GM19452 (cell line): ENCODE results near the gene GRK5.

ENCODE experiments used
- ATAC-seq: cut with Tn5 transposase; IDR thresholded peaks from one replicate; pipeline ENCODE4 v1.9.1; 2021; ENCODE audit not compliant: unreplicated experiment

Gene GRK5

DNA sequence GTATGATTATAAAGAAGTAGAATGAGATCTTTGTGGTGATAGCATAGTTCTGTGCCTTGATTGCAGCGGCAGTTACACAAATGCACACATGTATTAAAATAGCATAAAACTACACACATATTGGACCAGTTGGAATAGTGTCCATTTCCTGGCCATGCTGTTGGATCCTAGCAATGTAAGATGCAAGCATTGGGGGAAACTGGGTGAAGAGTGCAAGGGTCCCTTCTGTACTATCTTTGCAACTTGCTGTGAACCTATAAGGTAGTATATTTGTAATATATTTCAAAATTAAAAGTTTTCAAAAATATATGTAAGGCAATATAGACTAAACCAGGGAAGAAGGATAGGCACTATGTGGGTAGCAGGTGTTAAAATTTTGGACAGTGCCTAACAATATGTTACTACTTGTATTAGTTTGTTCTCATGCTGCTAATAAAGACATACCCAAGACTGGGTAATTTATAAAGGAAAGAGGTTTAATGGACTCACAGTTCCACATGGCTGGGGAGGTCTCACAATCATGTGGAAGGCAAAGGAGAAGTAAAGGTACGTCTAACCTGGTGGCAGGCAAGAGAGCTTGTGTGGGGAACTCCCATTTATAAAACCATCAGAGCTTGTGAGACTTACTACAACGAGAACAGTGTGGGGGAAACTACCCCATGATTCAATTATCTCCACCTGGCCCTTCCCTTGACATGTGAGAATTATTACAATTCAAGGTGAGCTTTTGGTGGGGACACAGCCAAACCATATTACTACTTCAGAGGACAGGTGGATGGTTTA lies 263.7 kb downstream of the GRK5 start:
- ATAC-seq = no peak

DNA sequence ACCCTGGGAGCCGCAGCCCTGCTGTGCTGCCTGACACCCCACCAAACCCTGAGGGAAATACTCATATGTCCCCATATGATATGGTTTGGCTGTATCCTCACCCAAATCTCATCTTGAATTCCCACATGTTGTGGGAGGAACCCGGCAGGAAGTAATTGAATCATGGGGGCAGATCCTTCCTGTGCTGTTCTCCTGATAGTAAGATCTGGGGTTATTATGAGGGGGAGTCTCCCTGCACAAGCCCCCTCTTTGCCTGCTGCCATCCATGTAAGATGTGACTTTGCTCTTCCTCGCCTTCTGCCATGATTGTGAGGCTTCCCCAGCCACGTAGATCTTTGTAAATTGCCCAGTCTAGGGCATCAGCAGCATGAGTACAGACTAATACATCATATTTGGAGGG lies 266.4 kb downstream of the GRK5 start:
- no peak for ATAC-seq

DNA sequence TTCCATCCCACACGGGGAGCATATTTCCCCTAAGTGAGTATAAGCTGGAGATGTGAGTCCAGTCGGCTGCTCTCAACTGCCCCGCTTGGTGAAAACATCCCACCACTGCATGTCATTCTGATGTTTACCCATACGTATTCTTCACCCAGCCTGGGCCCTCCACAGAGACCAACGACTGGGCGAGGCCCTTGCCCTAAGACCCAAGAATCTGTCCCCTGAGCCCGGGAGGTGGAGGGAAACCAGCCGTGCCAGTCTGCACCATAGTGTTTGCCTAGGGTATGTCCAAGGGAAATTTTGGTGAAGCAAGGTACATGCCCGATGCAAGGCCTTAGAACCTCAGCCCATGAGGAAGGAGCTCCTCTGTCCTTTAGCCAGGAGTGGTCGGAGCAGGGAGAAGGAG lies 267.2 kb downstream of the GRK5 start:
- ATAC-seq = no peak

DNA sequence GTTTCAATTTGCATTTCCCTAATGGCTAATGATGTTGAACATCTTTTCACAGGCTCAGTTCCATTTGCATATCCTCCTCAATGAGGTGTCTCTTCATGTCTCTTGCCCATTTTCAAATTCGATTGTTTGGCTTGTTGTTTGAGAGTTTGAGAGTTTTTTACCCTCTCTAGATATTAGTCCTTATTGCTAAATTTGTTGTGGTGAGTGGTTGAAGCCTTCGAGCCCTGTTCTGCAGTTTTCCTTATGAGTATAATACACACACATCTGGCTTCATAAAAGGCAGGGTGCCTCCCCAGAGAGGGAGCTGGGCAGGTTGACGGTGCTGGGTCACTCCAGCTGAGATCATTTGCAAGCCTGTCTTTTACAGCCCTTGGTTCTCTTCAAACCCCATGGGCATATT lies 270.1 kb downstream of the GRK5 start:
- peak; percentile 43 for ATAC-seq

DNA sequence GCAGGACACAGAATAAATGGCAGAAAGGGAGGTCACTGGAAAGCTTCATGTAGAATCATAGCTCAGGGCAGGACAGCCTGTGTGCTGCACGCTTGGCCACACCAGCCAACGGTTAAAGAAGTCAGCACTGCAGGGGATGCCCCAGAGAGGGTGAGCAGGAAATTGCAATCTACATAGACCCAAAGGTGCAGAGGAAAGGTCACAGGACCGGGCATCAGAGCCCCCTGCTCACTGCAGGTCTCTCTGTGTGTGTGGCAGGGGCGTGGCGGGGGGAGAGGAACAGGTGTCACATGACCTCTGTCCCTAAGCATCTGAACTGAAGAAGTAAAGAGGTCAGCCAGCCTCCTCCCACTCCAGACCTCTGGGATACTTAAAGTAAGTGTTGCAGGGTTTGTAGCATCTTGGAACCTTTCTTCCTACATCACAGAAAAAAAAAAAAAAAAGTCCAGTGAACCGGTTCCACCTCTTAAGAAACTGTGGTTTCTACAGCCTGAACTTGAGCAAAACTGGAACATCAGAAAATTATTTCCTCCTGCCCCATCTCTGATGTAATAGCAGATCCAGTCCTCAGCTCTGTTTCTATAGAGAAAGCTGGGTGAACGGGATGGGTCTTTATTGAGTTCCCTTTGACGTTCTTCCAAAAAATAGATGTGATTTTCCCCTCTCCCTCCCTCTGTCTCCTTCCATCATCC lies 270.9 kb downstream of the GRK5 start:
- ATAC-seq = peak; percentile 95

DNA sequence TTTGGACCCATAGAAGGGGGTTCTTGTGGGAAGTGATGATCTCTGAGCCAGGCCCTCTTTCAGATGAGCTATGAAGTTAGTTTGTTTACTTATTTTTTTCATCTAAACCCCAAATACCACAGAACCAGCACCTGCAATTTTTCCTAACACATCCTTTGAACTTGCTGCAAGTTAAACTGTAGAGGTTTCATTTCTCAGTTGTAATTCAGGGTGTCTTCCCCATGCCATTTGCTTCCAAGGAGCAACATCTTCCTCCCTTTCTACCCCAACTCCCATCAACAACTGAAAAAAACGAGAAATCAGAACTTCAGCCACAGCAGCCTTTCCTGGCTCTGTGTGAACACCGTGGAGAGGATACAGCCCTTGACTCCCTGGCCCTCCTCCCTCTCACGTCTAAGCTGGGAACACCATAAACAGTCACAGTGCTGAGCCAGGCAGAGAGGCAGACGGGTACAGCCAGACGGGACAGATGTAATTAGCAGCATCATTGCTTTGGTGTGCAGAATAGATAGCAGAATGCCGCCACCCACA lies 271.5 kb downstream of the GRK5 start:
- ATAC-seq = peak; percentile 4

DNA sequence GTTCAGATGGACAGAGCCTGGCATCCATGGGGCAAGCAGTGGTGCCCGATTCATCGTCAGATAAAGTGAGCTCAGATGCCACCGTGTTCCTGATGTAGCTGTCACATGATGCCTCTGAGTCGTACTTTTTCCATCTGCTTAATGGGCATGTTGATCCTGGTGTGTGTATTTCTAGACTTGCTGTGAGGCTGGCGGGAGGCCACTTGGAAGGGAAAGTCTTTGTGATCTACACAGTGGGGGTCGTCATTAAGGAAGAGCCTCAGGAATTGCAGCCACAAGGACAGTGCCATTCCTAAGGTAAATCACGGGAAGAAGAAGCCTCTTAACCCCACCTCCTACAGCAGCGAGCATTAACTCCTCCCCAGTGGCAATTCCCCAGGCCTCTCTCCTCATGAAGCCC lies 272.2 kb downstream of the GRK5 start:
- ATAC-seq = no peak

DNA sequence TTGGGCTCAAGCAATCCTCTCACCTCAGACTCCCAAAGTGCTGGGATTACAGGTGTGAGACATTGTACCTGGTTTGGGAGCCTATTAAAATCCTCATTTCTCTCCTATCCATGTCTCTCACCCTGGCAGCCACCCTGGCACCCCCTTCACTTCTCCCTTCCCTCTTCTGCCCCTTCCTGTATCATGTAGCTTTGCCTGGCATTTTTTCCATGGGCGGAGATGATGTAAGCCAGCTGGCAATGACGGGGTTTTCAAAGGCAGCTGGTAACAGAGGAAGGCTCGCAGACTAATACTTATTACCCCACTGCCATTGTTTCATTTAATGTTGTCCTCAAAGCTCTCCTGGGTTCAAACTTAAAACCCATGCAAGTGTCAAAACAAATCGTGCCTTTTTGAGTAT lies 273.3 kb downstream of the GRK5 start:
- no peak for ATAC-seq

DNA sequence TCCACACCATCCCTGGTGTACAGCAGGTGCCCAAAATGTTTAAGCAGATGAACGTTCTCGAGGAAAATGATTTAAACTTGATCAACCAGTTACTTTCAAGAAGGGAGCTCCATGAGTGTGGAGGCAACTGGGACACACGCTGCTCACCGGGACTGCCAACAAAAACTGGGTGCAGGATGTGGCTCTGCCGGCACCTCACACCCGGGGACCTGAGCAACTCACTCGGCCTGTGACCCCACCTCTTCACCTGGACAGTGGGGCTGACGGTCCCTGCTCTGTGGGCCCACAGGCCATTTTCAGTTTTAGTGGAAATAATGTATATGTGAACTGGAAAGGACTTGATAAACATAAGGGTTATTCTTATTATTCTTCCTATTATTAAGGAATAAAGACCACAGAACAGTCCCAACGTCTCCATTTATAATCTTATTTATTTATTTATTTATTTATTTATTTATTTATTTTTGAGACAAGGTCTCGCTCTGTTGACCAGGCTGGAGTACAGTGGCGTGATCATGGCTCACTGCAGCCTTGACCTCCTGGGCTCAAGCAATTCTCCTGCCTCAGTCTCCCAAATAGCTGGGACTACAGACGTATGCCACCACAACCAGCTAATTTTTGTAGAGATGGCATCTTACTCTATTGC lies 274.5 kb downstream of the GRK5 start:
- no peak for ATAC-seq

DNA sequence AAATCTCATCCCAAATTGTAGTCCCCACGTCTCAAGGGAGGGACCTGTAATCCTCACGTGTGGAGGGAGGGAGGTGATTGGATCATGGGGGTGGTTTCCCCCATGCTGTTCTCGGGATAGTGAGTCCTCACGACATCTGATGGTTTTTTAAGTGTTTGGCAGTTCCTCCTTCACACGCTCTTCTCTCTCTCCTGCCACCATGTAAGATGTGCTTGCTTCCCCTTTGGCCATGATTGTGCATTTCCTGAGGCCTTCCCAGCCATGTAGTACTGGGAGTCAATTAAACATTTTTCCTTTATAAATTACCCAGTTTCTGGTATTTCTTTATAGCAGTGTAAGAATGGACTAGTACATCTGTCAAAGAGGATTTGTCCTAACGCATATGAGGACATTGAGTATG lies 275.6 kb downstream of the GRK5 start:
- ATAC-seq = no peak

DNA sequence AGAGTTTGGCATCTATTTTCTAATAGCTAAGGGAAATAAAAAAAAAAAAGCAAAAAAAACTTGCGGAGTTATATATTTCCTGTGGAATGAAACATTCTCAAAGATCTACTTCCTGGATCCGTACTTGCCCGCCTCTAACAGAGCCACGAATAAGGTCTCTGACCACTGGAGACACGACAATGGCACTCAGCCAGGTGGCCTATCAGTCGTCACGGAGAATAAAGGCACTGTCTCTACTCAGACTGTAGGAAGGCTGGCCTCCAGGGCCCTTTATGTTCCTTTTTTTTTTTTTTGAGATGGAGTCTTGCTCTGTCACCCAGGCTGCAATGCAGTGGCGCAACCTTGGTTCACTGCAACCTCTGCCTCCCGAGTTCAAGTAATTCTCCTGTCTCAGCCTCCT lies 276.5 kb downstream of the GRK5 start:
- ATAC-seq = no peak

DNA sequence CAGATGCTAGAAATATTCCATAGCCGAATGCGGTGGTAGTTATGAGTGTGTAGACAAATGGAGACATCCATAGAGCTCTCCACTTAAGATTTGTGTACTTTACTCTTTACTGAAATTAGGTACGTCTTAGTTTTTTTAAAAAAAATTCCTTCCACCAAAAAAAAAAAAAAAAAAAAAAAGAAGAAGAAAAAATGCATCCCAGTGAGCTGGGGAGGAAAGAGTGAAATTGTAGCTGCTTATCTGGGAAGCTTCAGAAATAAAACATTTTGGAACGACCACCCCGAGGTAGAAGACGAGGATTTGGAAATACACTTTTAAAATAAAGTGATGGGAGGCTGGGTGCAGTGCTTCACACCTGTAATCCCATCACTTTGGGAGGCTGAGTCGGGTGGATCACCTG lies 281.3 kb downstream of the GRK5 start:
- no peak for ATAC-seq

DNA sequence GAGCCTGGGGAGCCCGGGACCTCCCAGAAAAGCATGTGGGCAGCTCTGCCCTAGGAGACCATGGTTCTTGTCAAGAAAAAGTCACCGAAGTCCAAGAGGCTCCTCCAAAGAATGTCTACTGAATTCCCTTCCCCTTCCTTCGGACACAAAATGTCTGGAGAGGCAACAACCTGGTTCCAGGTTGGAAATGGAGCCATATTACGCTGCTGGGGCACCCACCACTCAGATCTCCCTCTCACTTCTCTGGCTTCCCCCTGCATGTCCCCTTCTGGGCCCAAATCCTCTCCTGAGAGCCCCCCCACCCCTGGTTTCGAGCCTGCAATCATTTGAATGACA lies 282.6 kb downstream of the GRK5 start:
- ATAC-seq = no peak

DNA sequence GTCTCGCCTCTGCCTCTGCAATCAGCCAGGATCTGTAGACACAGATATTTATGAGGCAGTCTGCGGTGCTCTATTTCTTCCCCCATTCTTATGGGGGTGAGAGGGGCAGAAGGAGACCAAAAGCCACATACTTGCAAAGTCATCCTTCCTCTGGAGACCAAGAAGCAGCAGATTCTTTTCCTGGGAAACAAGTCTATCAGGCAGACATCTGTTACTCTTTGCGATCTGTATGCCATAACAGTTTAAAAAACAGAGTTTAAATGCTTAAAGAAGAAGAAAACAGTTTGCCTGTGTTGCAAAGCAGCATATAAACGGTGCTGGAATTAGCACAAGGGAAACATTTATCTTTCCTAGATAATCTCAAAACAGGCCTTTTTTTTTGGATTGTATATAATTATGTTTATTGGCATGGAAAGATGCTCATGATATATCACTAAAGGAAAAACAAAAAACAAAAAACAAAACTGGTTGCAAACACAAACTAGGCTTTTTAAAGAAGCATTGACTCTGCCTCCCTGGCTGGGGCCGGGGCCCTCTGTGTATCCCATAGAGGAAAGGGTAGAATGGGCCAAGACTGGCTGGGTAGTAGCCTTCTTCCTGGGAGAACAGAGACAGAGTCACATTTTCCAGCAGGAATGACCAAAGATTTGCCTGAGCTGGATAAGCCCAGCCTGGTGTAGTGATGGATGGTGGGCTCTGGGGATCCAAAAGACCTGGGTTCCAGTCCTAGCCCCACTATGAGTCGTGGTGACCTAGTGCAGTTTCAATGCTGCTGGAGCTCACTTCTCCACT lies 284.8 kb downstream of the GRK5 start:
- ATAC-seq = no peak

DNA sequence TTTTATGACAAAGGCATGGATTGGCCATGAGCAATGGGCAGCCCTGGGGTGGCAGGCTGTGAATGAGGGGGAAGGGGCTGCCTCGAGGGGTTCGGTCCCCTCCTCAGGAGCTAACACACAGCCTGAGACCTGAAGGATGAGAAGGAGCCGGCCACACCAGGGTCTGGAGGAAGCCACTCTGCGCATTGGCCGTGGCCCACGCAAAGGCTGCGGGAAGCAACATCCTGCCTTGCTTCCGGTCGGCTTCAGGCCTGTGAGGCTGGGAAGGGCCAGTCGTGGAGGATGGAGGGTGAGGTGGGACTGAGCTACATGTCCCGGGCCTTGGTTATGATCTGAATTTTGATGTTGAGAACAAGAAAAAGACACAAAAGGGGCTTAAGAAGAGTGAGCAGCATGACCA lies 285.8 kb downstream of the GRK5 start:
- no peak for ATAC-seq

DNA sequence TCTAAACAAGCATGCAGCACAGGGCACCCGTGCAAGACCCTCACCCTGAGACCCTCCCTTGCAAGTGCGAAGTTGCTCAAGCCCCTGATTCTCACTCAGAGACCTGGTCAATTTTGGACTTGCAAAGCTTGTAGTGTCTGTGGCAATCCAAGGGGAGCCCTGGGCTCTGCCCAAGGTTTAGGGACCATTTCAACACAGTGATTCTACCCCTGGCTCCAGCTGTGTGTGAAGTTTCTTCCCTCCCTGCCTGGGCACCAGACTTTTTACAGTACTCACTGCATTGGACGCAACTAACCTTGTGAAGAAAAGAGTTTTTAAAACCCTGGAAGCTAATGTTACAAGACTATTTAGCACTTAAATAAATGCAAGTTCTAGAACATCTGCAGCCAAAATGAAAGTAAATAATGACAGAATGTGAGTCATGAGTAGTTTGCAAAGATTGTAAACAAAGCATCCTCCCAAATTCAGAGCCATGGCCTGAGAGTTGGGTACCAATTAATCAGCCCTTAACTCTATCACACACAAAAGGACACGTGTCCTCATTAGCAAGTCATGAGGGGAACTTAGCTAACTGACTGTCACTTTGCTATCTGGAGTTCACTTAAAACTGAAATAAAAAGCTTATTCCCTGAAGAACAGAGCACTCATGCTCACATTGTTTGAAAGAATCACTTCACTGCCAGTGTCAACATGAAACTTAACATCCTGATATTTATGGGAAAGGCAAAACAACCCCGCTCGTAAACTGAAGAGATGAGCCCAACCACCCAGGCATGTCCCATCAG lies 287.1 kb downstream of the GRK5 start:
- no peak for ATAC-seq

DNA sequence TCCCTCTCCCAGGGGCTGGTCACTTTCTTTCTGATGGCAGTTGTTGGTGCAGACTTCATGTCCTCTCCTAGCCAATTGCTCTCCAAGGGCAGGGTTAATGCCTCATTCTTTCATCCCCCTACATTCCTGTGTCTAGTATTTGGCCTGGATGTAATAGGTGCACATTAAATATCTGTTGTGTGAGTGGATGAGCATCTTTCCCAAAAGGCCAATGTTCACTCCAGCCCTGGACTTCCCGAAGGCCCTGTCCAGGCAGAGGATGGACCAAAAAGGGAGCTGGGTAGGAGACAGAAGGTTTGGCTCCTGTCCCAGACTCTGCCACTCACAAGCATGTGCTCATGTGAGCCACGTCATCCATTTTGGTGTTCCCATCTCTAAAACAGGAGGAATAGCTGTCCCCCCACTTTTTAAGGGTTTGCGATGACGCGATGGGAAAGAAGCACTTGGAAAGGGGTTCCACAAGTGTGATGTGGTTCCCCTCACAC lies 287.7 kb downstream of the GRK5 start:
- ATAC-seq = no peak

DNA sequence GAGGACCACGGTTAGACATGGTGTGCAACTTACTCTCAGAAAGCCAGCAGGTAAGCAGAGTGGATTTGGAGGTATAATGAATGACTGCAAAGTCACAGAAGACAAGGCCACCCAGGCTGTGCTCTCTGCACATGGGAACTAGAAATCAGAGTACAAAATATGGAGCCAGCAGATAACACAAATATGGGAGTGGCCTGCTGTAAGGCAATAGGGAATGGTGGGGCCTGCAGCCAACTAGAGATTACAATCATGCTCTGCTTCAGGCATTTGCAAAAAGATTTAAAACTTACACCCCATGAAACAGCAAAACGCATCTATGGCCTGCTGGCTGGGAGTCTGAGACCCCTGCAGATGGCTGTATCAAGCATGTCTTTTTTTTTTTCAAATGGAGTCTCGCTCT lies 288.2 kb downstream of the GRK5 start:
- ATAC-seq = no peak

DNA sequence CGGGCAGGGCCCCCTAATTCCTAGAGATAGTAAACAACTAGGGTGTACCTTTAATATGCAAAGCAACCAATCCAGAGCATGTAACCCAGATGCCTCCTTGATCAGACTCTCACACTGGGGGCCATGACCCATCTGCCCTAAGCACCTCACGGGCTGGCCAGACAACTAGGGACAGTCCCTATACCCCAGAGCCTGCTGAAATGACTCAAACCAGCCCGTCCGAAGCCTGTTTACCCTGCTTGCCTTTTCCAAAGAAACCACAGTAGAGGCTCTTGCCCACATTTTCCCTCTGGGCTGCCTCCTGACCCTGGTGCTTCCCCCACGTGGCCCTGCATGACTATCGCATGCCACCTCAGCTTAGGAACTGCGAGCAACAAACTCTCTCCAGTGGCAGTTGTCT lies 288.9 kb downstream of the GRK5 start:
- peak; percentile 73 for ATAC-seq

DNA sequence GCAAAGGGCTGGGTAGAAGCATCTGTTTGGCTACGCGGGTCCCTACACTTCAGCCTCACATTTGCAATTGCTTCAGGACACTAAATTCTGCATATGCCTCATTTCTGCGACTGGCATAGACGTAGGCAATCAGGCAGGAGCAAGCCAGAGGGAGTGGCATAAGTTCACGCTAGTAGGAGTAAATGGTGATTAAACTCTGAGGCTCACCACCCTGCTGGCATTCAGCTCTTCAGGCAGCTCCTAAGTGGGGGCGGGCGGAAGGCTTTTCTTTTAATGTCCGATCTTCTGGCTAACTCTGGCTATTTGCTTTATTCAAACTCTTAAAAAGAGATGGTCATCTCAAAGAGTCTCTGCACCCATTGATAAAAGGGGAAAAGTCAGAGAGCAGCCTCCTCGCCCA lies 289.9 kb downstream of the GRK5 start:
- ATAC-seq = no peak
